Parathyroid adenoma (tissue), 2 donors: ENCODE results near the gene ELP4.

Experiments used
- H2AFZ ChIP-seq: fragments of 300-600 bp; sonication (generic); one replicate; pipeline ENCODE4 v1.7.0; 2017; ENCODE audit warnings: antibody characterized with exemption, mild to moderate bottlenecking
- H3K27ac ChIP-seq: fragments of 300-600 bp; sonication (generic); one replicate; pipeline ENCODE4 v1.7.0; 2017
- H3K27me3 ChIP-seq: fragments of 300-600 bp; sonication (generic); one replicate; pipeline ENCODE4 v1.7.0; 2017; ENCODE audit warnings: low read length; ENCODE audit not compliant: control insufficient read depth, insufficient read depth
- H3K36me3 ChIP-seq: fragments of 300-600 bp; sonication (generic); one replicate; pipeline ENCODE4 v1.7.0; 2017; ENCODE audit warnings: low read length; ENCODE audit not compliant: control insufficient read depth, insufficient read depth
- H3K4me1 ChIP-seq: fragments of 300-600 bp; sonication (generic); one replicate; pipeline ENCODE4 v1.7.0; 2017; ENCODE audit warnings: control low read depth
- H3K4me2 ChIP-seq: fragments of 300-600 bp; sonication (generic); one replicate; pipeline ENCODE4 v1.7.0; 2017; ENCODE audit warnings: low read length
- H3K4me3 ChIP-seq: fragments of 300-600 bp; sonication (generic); one replicate; pipeline ENCODE4 v1.7.0; 2017; ENCODE audit warnings: low read depth, low read length
- H3K79me2 ChIP-seq: fragments of 300-600 bp; sonication (generic); one replicate; pipeline ENCODE4 v1.7.0; 2017; ENCODE audit warnings: control low read depth
- H3K9ac ChIP-seq: fragments of 300-600 bp; sonication (generic); one replicate; pipeline ENCODE4 v1.7.0; 2017; ENCODE audit warnings: mild to moderate bottlenecking
- H3K9me3 ChIP-seq: fragments of 300-600 bp; sonication (generic); one replicate; pipeline ENCODE4 v1.7.0; 2017; ENCODE audit warnings: low read length; ENCODE audit not compliant: control insufficient read depth
- TF ChIP-seq, protein P1 (sequence below): fragments of 300-600 bp; sonication (generic); IDR thresholded peaks from one replicate; pipeline ENCODE4 v1.7.0; 2017; ENCODE audit warnings: antibody characterized with exemption, mild to moderate bottlenecking
- donor health status: primary hyperparathyroidism.

The ELP4 gene

DNA sequence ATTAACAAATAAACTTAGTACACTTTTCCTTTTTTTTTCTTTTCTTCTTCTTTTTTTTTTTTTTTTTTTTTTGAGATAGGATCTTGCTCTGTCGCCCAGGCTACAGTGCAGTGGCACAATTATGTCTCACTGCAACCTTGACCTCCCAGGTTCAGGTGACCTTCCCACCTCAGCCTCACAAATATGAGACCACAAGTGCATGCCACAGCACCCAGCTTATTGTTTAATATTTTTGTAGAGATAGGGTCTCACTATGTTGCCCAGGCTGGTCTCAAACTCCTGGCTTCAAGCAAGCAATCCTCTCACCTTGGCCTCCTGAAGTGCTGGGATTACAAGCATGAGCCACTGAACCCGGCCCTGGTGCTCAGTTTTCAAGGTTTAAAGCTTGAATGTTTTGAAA, 88.9 kb downstream of the ELP4 start:
- no peak overlapping the region for H2AFZ ChIP-seq
- H3K9me3 ChIP-seq, result no peaks in the 10 kb centered on the region
- no peak overlapping the region for H3K4me2 ChIP-seq
- H3K4me3 ChIP-seq, result no peak overlapping the region
- TF ChIP-seq, protein P1, sequence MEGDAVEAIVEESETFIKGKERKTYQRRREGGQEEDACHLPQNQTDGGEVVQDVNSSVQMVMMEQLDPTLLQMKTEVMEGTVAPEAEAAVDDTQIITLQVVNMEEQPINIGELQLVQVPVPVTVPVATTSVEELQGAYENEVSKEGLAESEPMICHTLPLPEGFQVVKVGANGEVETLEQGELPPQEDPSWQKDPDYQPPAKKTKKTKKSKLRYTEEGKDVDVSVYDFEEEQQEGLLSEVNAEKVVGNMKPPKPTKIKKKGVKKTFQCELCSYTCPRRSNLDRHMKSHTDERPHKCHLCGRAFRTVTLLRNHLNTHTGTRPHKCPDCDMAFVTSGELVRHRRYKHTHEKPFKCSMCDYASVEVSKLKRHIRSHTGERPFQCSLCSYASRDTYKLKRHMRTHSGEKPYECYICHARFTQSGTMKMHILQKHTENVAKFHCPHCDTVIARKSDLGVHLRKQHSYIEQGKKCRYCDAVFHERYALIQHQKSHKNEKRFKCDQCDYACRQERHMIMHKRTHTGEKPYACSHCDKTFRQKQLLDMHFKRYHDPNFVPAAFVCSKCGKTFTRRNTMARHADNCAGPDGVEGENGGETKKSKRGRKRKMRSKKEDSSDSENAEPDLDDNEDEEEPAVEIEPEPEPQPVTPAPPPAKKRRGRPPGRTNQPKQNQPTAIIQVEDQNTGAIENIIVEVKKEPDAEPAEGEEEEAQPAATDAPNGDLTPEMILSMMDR, result no peak
- no peaks in the 10 kb centered on the region for H3K79me2 ChIP-seq
- H3K27ac ChIP-seq, result no peak overlapping the region
- H3K4me1 ChIP-seq, result no peaks in the 10 kb centered on the region
- no peaks in the 10 kb centered on the region for H3K27me3 ChIP-seq
- no peak overlapping the region for H3K9ac ChIP-seq
- no peaks in the 10 kb centered on the region for H3K36me3 ChIP-seq

DNA sequence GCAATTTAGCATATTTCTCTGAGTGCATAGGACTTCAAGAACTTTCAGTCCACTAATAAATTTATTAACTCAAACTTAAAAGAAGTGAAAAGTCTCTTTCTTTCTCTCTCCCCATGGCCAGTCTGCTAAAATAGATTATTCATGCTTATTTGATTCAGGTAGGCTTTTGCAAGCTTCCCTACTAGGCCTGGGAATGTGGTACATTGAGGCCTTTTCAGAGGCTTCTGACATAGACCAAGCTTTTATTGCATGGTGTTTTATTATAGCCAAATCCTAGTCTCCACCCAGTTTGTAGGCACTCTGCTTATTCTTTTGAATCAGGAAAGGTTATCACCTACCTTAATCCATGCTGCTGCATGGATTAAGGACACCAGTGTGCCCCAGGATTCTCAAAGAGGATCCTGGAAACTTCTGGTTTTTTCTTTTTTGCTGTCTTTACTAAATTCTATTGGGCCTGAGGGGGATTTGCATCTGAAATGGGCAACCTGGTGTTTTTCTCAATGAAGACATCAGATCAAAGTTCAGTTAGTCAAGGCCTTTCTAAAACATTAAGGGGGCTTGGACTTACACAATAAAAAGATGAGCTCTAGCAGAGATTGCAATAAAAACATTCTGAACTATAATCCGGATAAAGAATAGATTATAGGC, 92.2 kb downstream of the ELP4 start:
- Histone ChIP-seq H3K79me2 (no peaks in the 10 kb centered on the region), H3K4me3 (no peak overlapping the region), H3K27me3 (no peaks in the 10 kb centered on the region), H3K9me3 (no peaks in the 10 kb centered on the region), H3K9ac (no peak overlapping the region), H3K4me2 (no peak overlapping the region), H3K36me3 (no peaks in the 10 kb centered on the region), H3K27ac (no peak overlapping the region), H2AFZ (no peak overlapping the region), H3K4me1 (no peaks in the 10 kb centered on the region)
- TF ChIP-seq, protein P1, result no peak

DNA sequence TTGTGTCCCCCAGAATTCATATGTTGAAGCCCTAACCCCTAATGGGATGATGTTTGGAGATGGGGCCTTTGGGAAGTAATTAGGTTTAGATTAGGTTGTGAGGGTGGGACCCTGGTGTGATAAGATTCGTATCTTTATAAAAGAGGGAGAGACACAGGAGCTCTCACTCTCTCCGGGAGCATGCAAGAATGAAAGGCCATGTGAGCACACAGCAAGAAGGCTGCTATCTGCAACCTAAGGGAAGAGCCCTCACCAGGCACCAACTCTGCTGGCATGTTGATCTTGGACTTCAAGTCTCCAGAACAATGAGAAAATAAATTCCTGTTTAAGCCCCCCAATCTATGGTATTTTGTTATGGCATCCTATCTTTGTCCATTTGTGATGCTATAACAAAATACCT, 97.3 kb downstream of the ELP4 start:
- Histone ChIP-seq H3K27me3 (no peaks in the 10 kb centered on the region), H3K4me1 (no peaks in the 10 kb centered on the region), H3K79me2 (no peaks in the 10 kb centered on the region), H3K9me3 (no peaks in the 10 kb centered on the region), H2AFZ (no peak overlapping the region), H3K27ac (no peak overlapping the region), H3K4me3 (no peak overlapping the region), H3K9ac (no peak overlapping the region), H3K36me3 (no peaks in the 10 kb centered on the region), H3K4me2 (no peak overlapping the region)
- TF ChIP-seq, protein P1, result no peak

DNA sequence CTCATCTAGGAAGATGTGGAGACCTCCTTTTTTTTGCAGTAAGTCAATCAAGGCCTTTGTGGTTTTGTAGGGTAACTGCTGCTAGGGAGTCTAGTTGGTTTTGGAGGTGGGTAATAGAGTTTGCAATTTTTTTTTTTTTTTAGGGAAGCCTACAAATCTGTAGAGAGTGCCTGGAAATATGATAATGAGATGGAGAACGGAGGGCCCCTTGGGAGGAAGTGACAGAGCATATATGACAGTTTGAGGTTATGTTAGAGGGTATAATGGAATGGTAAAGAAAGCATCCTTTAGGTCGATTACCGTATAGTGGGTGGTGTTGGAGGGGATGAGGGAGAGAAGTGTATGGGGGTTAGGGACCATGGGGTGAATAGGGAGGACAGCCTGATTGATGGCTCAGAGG, 98.3 kb downstream of the ELP4 start:
- Histone ChIP-seq H3K27me3 (no peaks in the 10 kb centered on the region), H3K27ac (no peak overlapping the region), H2AFZ (no peak overlapping the region), H3K36me3 (no peaks in the 10 kb centered on the region), H3K9ac (no peak overlapping the region), H3K4me2 (no peak overlapping the region), H3K9me3 (no peaks in the 10 kb centered on the region), H3K79me2 (no peaks in the 10 kb centered on the region), H3K4me1 (no peaks in the 10 kb centered on the region), H3K4me3 (no peak overlapping the region)
- TF ChIP-seq, protein P1, result no peak

DNA sequence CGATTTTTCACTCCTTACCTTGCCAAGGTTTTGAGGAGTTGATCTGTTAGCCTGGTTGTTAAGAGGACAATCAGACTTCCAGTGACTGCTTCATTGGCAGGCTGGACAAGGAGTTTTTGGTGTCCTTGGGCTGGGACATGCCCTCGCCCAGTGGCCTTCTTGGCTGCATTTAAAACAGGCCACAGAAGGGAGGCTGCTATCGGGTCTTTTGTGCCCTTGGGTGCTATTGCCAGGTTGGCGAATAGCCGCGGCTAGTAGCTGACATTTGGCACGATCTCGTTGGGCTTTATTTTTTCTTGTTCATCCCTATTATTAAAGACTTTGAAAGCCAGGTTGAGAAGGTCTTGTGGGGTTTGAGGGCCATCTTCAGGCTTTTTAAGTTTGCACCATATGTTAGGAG, 99.4 kb downstream of the ELP4 start:
- Histone ChIP-seq H3K9ac (no peak overlapping the region), H3K27me3 (no peaks in the 10 kb centered on the region), H3K4me3 (no peak overlapping the region), H3K4me1 (no peaks in the 10 kb centered on the region), H3K4me2 (no peak overlapping the region), H3K36me3 (no peaks in the 10 kb centered on the region), H2AFZ (no peak overlapping the region), H3K27ac (no peak overlapping the region), H3K79me2 (no peaks in the 10 kb centered on the region), H3K9me3 (no peaks in the 10 kb centered on the region)
- TF ChIP-seq, protein P1, result no peak
